GM18526 (cell line): ENCODE data around the gene EZR.

Source experiments
- POLR2A ChIP-seq: IDR thresholded peaks from 3 replicates; pipeline ENCODE4 v1.6.1; 2011; ENCODE audit not compliant: insufficient read length; ENCODE audit errors: extremely low read depth

The EZR gene

GRCh38 chr6:158796353-158796752 lies 22.8 kb downstream of the EZR start:
- TF ChIP-seq POLR2A: no peak

GRCh38 chr6:158795516-158795915 lies 23.7 kb downstream of the EZR start:
- no peak for TF ChIP-seq POLR2A

GRCh38 chr6:158793432-158793831 lies 25.7 kb downstream of the EZR start:
- TF ChIP-seq POLR2A: no peak

GRCh38 chr6:158791274-158791855 lies 27.8 kb downstream of the EZR start:
- TF ChIP-seq POLR2A: no peak

- TF ChIP-seq POLR2A: no peak
These were observed 29.9 kb downstream of the EZR start for GRCh38 chr6:158789115-158789917.

- TF ChIP-seq POLR2A: no peak
These were observed 31.8 kb downstream of the EZR start for GRCh38 chr6:158787395-158787794.

GRCh38 chr6:158786645-158787304 lies 32.4 kb downstream of the EZR start:
- TF ChIP-seq POLR2A: no peak

- TF ChIP-seq POLR2A: no peak
These were observed 34.1 kb downstream of the EZR start for GRCh38 chr6:158785036-158785435.

GRCh38 chr6:158784505-158784904 lies 34.7 kb downstream of the EZR start:
- no peak for TF ChIP-seq POLR2A

GRCh38 chr6:158783851-158784250 lies 35.3 kb downstream of the EZR start:
- no peak for TF ChIP-seq POLR2A

- no peak for TF ChIP-seq POLR2A
These were observed 36.1 kb downstream of the EZR start for GRCh38 chr6:158783167-158783450.

GRCh38 chr6:158782432-158783166 lies 36.6 kb downstream of the EZR start:
- no peak for TF ChIP-seq POLR2A

GRCh38 chr6:158781692-158782373 lies 37.3 kb downstream of the EZR start:
- TF ChIP-seq POLR2A: no peak

- no peak for TF ChIP-seq POLR2A
These were observed 38.0 kb downstream of the EZR start for GRCh38 chr6:158780988-158781691.
